OCI-LY7 (cell line): ENCODE measurements around the gene MYO1B. TPM values are rescaled to one million over a fixed set of nuclear protein-coding genes. Genes with fewer than 3 reads are reported as not detected.

Experiments used
- BruUV-seq: library from RNA; stranded (reverse); fragments of 400-500 nt; replicated peaks from 2 replicates; lab custom pipeline; 2021; lab: Mats Ljungman, UMichigan
- CTCF ChIA-PET: fragments of 300-600 bp; sonication (Branson Sonifier 250); formaldehyde crosslinking; loops from one replicate; lab custom pipeline; 2022; ENCODE audit warnings: antibody characterized with exemption; ENCODE audit not compliant: unreplicated experiment; lab: Charles Lee
- POLR2A ChIA-PET: fragments of 300-600 bp; sonication (Branson Sonifier 250); formaldehyde crosslinking; loops from one replicate; lab custom pipeline; 2022; ENCODE audit warnings: antibody characterized with exemption; lab: Charles Lee
- DNase-seq: peaks from one replicate; pipeline ENCODE4 v3.0.0-alpha.2; 2015; ENCODE audit warnings: low spot score
- H2AFZ ChIP-seq: fragments of 200-600 bp; sonication (generic), shearing (Covaris generic); 2 replicates; pipeline ENCODE4 v1.6.1; 2014; ENCODE audit warnings: mild to moderate bottlenecking, antibody characterized with exemption, low read length, moderate library complexity
- H3K27ac ChIP-seq: fragments of 200-600 bp; sonication (generic); 2 replicates; pipeline ENCODE4 v1.5.1; 2014; ENCODE audit warnings: mixed run types, low read depth, mild to moderate bottlenecking, moderate library complexity, low read length, inconsistent platforms; ENCODE audit not compliant: poor library complexity, severe bottlenecking
- H3K36me3 ChIP-seq: fragments of 200-600 bp; sonication (generic); 2 replicates; pipeline ENCODE4 v1.6.1; 2014; ENCODE audit warnings: mild to moderate bottlenecking, antibody characterized with exemption, low read length, moderate library complexity, mixed read lengths; ENCODE audit not compliant: insufficient read depth
- H3K4me1 ChIP-seq: fragments of 200-600 bp; sonication (generic); 2 replicates; pipeline ENCODE4 v1.5.1; 2014; ENCODE audit warnings: mild to moderate bottlenecking, low read length; ENCODE audit not compliant: insufficient read depth, poor library complexity, severe bottlenecking
- H3K4me2 ChIP-seq: fragments of 200-600 bp; sonication (generic); 2 replicates; pipeline ENCODE4 v1.6.1; 2014; ENCODE audit warnings: mild to moderate bottlenecking, low read length
- H3K4me3 ChIP-seq: fragments of 200-600 bp; sonication (generic); 2 replicates; pipeline ENCODE4 v1.5.1; 2014; ENCODE audit warnings: mild to moderate bottlenecking, low read depth, low read length; ENCODE audit not compliant: poor library complexity, severe bottlenecking
- H3K79me2 ChIP-seq: fragments of 200-600 bp; sonication (generic); 2 replicates; pipeline ENCODE4 v1.6.1; 2016; ENCODE audit warnings: low read depth, mild to moderate bottlenecking, low read length, moderate library complexity, mixed read lengths; ENCODE audit not compliant: insufficient read depth
- H3K9me2 ChIP-seq: fragments of 200-600 bp; sonication (generic); 2 replicates; pipeline ENCODE4 v1.6.1; 2016; ENCODE audit warnings: mild to moderate bottlenecking, low read length, mixed read lengths; ENCODE audit not compliant: insufficient read depth
- H3K9me3 ChIP-seq: fragments of 200-600 bp; sonication (generic); 2 replicates; pipeline ENCODE4 v1.6.1; 2014; ENCODE audit warnings: mild to moderate bottlenecking, mixed run types, low read length, mixed read lengths
- H4K20me1 ChIP-seq: fragments of 200-600 bp; sonication (generic); 2 replicates; pipeline ENCODE4 v1.6.1; 2014; ENCODE audit warnings: mild to moderate bottlenecking, antibody characterized with exemption, low read length, moderate library complexity, mixed read lengths; ENCODE audit not compliant: insufficient read depth
- CTCF ChIP-seq: fragments of 200-600 bp; sonication (generic); conservative IDR thresholded peaks from 2 replicates; pipeline ENCODE4 v1.5.1; 2014; ENCODE audit warnings: mild to moderate bottlenecking, antibody characterized with exemption, low read length, moderate library complexity, mixed read lengths
- EZH2phosphoT487 ChIP-seq: fragments of 200-600 bp; sonication (generic); IDR thresholded peaks from 2 replicates; pipeline ENCODE4 v1.6.1; 2018; ENCODE audit warnings: low read depth, borderline replicate concordance, mild to moderate bottlenecking, mixed run types, antibody characterized with exemption, low read length, moderate library complexity, mixed read lengths
- intact Hi-C: fragments of 100-400 bp; cut with micrococcal nuclease; formaldehyde crosslinking; loops from one replicate; pipeline ENCODE4 v1.10.0; 2022; ENCODE audit not compliant: unreplicated experiment
- total RNA-seq, 2 experiments: library from RNA; depleted of rRNA in 1 of 2; stranded (reverse); fragments of >200 nt in 1 of 2; shearing (Covaris generic) in 1 of 2; gene quantifications; 2 replicates each; pipeline ENCODE4 v1.2.3, GENCODE V29; 2014 to 2022

Gene MYO1B
- total RNA-seq, 2 experiments from 2014 or later, result not detected

- no peak overlapping the region for H3K4me2 ChIP-seq
- intact Hi-C loops, result no loop called here
- ChIA-PET CTCF (no interaction called here), POLR2A (interaction anchor here (0.6 kb wide), 1 partner anchor 208 kb away, joined by 3 read pairs; no protein-coding TSS in a partner anchor)
- H4K20me1 ChIP-seq, result no peaks in the 10 kb centered on the region
- H3K27ac ChIP-seq, result no peak overlapping the region
- H2AFZ ChIP-seq, result no peak overlapping the region
- no peak overlapping the region for H3K4me3 ChIP-seq
- no peaks in the 10 kb centered on the region for H3K4me1 ChIP-seq
- TF ChIP-seq EZH2phosphoT487 (no peak), CTCF (no peak)
- no peaks in the 10 kb centered on the region for H3K36me3 ChIP-seq
- DNase-seq, result no peak
- BruUV-seq, result no TSS peak
- H3K9me3 ChIP-seq, result no peaks in the 10 kb centered on the region
- no peaks in the 10 kb centered on the region for H3K9me2 ChIP-seq
- H3K79me2 ChIP-seq, result no peaks in the 10 kb centered on the region
Measured at GRCh38 chr2:191295088-191295487, 49.9 kb downstream of the MYO1B start.

- no TSS peak for BruUV-seq
- intact Hi-C loops, result no loop called here
- Histone ChIP-seq H3K4me2 (no peak overlapping the region), H3K4me1 (no peaks in the 10 kb centered on the region), H4K20me1 (no peaks in the 10 kb centered on the region), H3K9me2 (no peaks in the 10 kb centered on the region), H3K79me2 (no peaks in the 10 kb centered on the region), H3K36me3 (no peaks in the 10 kb centered on the region), H3K4me3 (no peak overlapping the region), H2AFZ (no peak overlapping the region), H3K9me3 (no peaks in the 10 kb centered on the region), H3K27ac (no peak overlapping the region)
- ChIA-PET CTCF (no interaction called here), POLR2A (no interaction called here)
- DNase-seq, result no peak
- no peak for TF ChIP-seq EZH2phosphoT487
- TF ChIP-seq CTCF, result no peak
Measured at GRCh38 chr2:191296083-191297006, 51.1 kb downstream of the MYO1B start.

DNA sequence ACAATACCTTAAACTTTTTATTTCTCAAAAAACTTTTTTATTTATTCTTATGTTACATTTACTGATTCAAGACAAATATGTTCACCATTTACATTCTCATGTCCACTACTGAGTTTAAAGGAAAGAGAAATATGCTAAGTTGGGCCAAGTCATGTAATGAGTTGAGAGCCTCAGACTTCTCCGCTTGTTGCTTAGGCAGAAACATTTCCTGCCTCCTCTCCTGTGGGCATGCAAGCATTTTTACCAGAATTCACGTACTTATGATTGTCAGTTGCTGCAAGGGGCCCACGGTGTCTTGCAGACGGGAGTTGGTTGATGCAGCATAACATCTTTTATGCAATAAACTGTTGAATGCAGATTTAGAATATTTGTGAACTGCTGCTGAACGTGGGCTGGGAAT is 51.8 kb downstream of the MYO1B start:
- Histone ChIP-seq H3K9me2 (no peaks in the 10 kb centered on the region), H3K79me2 (no peaks in the 10 kb centered on the region), H3K27ac (no peak overlapping the region), H3K9me3 (no peaks in the 10 kb centered on the region), H2AFZ (no peak overlapping the region), H3K36me3 (no peaks in the 10 kb centered on the region), H4K20me1 (no peaks in the 10 kb centered on the region), H3K4me3 (no peak overlapping the region), H3K4me1 (no peaks in the 10 kb centered on the region), H3K4me2 (no peak overlapping the region)
- DNase-seq, result no peak
- no TSS peak for BruUV-seq
- POLR2A ChIA-PET, result no interaction called here
- CTCF ChIA-PET, result no interaction called here
- TF ChIP-seq CTCF (no peak), EZH2phosphoT487 (no peak)
- intact Hi-C loops, result no loop called here
